Upper lobe of right lung (tissue), 1 donor: ENCODE measurements around the gene BDKRB2. TPM values are rescaled to one million over a fixed set of nuclear protein-coding genes. Genes with fewer than 3 reads are reported as not detected.

Experiments
- ATAC-seq: fragments of 200-7000 bp; cut with Tn5 transposase; one replicate; pipeline ENCODE4 v1.9.1; 2020; ENCODE audit warnings: mild to moderate bottlenecking, moderate library complexity
- DNase-seq: peaks from one replicate; pipeline ENCODE4 v3.0.0-alpha.2; 2020
- H3K27ac ChIP-seq: fragments of 200-600 bp; one replicate; pipeline ENCODE4 v1.8.0; 2022
- H3K27me3 ChIP-seq: fragments of 200-600 bp; one replicate; pipeline ENCODE4 v1.8.0; 2022; ENCODE audit warnings: mild to moderate bottlenecking
- H3K36me3 ChIP-seq: fragments of 200-600 bp; one replicate; pipeline ENCODE4 v1.8.0; 2022
- H3K4me1 ChIP-seq: fragments of 200-600 bp; one replicate; pipeline ENCODE4 v1.8.0; 2022
- H3K4me3 ChIP-seq: fragments of 200-600 bp; one replicate; pipeline ENCODE4 v1.8.0; 2022; ENCODE audit warnings: mild to moderate bottlenecking
- H3K9me3 ChIP-seq: fragments of 200-600 bp; one replicate; pipeline ENCODE4 v1.8.0; 2022
- CTCF ChIP-seq: fragments of 200-600 bp; IDR thresholded peaks from one replicate; pipeline ENCODE4 v1.8.0; 2022; ENCODE audit warnings: antibody characterized with exemption
- intact Hi-C: fragments of 100-400 bp; cut with DNase I; formaldehyde crosslinking; loops from one replicate; pipeline ENCODE4 v1.11.0; 2022
- total RNA-seq: library from RNA; stranded (reverse); fragmentation: NEBNext Ultra II Directional; extraction: Animal tissue kit (Norgen Biotek cat#: 25700); gene quantifications from one replicate; pipeline ENCODE4 v1.2.1, GENCODE V29; 2021
- donor health status: DM: no; HTN: yes; CAD: no; lungs with severe emphysema.

BDKRB2 gene
- total RNA-seq, 1 donor from 2014 or later = 1.5 TPM

DNA sequence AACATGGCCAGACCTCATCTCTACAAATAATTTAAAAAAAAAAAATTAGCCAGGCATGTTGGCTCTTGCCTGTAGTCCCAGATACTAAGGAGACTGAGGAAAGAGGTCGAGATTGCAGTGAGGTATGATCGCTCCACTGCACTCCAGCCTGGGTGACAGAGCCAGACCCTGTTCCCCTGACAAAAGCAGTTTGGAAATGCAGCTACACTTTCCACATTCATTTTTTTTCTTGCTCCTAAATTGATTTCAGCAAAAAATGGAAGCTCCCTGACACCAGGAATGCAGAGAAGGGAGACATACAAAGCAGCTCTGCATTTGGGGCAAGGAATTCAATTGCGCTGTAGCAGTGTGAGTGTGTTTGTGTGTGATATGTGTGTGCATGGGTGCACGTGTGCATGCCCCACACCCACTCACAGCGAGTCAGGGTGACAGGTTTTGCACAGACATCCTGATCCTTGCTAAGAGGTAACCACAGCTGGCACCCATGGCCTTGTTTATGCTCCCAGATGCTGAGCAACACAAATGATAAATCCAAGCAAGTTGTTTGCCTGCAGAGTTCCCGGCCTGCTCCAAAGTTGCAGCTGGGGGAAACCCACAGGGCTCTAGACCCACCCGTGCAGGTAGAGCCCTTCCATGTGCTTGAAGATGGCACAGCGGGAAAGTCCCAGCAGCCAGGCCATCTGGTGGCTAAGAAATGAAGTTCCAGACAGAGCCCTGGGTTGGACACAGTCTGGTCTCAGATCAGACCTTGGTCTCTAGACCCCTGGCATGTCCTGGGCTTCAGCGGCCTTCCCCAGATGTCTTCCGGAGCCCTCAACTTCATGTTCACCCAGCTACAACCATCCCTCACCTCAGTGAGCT, 25.9 kb upstream of the BDKRB2 start:
- no peak overlapping the region for H3K27ac ChIP-seq
- no peaks in the 10 kb centered on the region for H3K27me3 ChIP-seq
- no peaks in the 10 kb centered on the region for H3K9me3 ChIP-seq
- ATAC-seq (no peak), DNase-seq (no peak)
- no peak for TF ChIP-seq CTCF
- no peaks in the 10 kb centered on the region for H3K36me3 ChIP-seq
- H3K4me3 ChIP-seq = no peak overlapping the region
- intact Hi-C loops = no loop called here
- H3K4me1 ChIP-seq = peaks cover 8% of the 10 kb centered on the region

DNA sequence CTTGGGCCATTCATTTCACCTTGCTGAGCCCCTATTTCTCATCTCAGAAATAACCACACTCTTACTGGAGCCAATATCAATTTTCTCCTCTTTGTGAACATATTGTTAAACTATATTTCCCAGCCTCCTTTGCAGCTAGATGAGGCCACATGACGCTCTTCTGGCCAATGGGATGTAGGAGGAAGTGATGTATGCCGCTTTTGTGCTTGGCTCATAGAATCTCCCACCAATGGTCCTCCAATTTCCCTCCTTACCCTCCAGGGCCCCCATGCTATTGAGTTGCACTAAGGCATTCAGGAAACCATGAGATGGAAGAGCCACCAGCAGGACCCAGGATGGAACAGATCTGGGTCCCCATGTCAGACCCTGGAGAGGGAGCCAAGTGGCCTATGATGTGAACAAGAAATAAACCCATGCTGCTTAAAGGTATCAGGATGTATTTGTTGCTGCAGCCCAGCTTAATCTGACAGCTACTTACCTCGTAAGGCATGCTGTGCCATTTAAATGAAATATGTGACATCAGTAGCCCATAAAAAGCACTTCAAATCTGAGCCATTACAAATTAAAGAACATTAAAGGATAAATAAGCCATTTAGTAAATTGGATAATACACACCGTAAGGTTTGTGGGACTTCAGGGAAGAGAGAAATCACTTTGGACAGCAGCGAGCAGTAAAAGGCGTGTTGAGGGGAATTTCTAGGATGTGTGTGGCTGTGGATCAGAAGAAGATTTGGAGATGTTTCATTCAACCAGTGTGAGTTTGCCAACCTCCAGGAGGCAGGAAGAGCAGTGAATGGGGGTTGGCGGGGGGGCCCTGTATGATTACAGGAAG, 24.4 kb upstream of the BDKRB2 start:
- no peak overlapping the region for H3K27ac ChIP-seq
- peaks cover 8% of the 10 kb centered on the region for H3K4me1 ChIP-seq
- ATAC-seq (no peak), DNase-seq (no peak)
- intact Hi-C loops = no loop called here
- H3K9me3 ChIP-seq = no peaks in the 10 kb centered on the region
- no peak for TF ChIP-seq CTCF
- H3K27me3 ChIP-seq = no peaks in the 10 kb centered on the region
- no peak overlapping the region for H3K4me3 ChIP-seq
- H3K36me3 ChIP-seq = no peaks in the 10 kb centered on the region

- Histone ChIP-seq H3K36me3 (no peaks in the 10 kb centered on the region), H3K4me1 (peaks cover 8% of the 10 kb centered on the region), H3K9me3 (no peaks in the 10 kb centered on the region), H3K27me3 (no peaks in the 10 kb centered on the region), H3K27ac (no peak overlapping the region), H3K4me3 (no peak overlapping the region)
- TF ChIP-seq CTCF = no peak
- DNase-seq = no peak
- no peak for ATAC-seq
- intact Hi-C loops = no loop called here
Measured at GRCh38 chr14:96181186-96182056, 23.2 kb upstream of the BDKRB2 start.

DNA sequence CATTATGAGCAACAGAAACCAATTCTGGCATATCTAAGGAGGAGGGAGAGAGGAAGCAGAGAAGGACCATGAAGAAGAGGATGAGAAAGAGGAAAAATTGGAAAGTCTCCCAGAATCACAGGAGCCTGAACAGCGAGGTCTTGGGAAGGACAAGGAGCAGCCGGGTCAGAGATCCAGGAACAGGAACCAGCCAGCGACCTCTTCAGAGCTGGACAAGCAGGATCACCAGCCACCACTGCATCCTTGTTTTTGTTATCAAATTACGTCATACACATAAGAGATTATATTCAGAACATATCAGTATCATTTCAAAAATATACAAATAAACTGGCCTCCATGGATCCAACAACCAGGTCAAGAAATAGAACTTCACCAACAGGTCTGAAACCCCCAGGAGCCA, 22.1 kb upstream of the BDKRB2 start:
- no peak for ATAC-seq
- H3K36me3 ChIP-seq = no peaks in the 10 kb centered on the region
- no peak for TF ChIP-seq CTCF
- no peak overlapping the region for H3K27ac ChIP-seq
- DNase-seq = no peak
- no peaks in the 10 kb centered on the region for H3K9me3 ChIP-seq
- H3K27me3 ChIP-seq = no peaks in the 10 kb centered on the region
- H3K4me3 ChIP-seq = no peak overlapping the region
- intact Hi-C loops = no loop called here
- peaks cover under 1% of the 10 kb centered on the region for H3K4me1 ChIP-seq

DNA sequence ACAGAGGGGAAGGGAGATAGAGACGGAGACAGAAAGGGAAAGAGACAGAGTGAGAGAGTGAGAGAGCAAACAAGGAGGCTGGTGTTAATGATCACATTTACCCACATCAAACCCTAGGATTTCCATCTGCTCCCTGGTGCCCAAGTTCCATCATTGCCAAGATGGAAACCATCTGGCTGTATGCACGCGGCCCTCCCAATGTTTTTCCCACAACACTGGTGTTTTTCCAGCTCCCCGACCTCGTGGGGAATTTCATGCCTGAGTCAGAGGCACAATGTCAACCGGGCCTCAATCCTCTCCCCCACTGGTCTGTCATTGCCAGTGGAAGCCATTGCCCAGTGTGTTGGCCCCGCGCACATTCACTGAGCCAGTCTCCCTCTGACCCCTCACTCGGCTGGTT, 19.9 kb upstream of the BDKRB2 start:
- ATAC-seq (no peak), DNase-seq (no peak)
- no peak overlapping the region for H3K27ac ChIP-seq
- no peaks in the 10 kb centered on the region for H3K27me3 ChIP-seq
- H3K4me1 ChIP-seq = no peaks in the 10 kb centered on the region
- no peak for TF ChIP-seq CTCF
- H3K4me3 ChIP-seq = no peak overlapping the region
- H3K36me3 ChIP-seq = no peaks in the 10 kb centered on the region
- intact Hi-C loops = no loop called here
- no peaks in the 10 kb centered on the region for H3K9me3 ChIP-seq
